Measurements from ENCODE around the gene C14orf132. TPM values are rescaled to one million over a fixed set of nuclear protein-coding genes. Genes with fewer than 3 reads are reported as not detected.

Gene C14orf132
- total and polyA plus RNA-seq, 2 of the 4 experiments (the other 2 are of a cell fraction): 6.3 to 13.5 TPM

DNA sequence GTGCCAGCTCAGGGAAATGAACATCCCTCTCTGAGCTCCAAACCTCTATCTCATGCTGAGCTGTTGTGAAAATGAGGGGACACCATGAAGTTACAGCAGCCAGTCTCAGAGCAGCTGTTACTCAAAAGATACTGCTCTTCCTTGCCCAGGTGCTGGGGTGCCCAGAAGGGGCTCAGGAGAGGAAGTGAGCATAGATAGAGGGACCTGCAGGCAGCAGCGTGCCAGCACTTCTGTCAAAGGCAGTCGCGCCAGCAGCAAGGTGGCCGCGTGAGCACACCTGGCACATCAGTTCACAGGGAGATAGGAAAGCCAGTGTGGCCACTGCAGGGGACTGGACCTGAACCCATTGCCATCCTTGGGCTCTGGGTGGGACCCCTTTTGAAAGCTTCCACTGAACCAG lies 27.8 kb downstream of the C14orf132 start:
- Histone ChIP-seq H3K14ac (replicated peaks; ENCODE audit: low read depth, low read length) (no peak overlapping the region), H3K4me1 (ENCODE audit: control insufficient read depth, insufficient read depth, low read length) (no peaks in the 10 kb centered on the region), H4K8ac (ENCODE audit: low read depth in 2 of 2, low read length in 2 of 2) (no peak overlapping the region), H3K18ac (ENCODE audit: low read depth, low read length) (no peak overlapping the region), H2BK120ac (ENCODE audit: low read depth, low read length) (no peak overlapping the region), H2BK20ac (ENCODE audit: low read depth, low read length) (no peak overlapping the region), H3K4me2 (ENCODE audit: low read depth, low read length) (no peak overlapping the region), H3K4ac (ENCODE audit: low read depth, low read length) (no peak overlapping the region), H4K5ac (ENCODE audit: low read depth, low read length) (no peak overlapping the region), H3K9me1 (ENCODE audit: insufficient read depth, low read length) (peaks cover 18% of the 10 kb centered on the region), H2AFZ (replicated peaks; ENCODE audit: low read length, poor library complexity) (no peak overlapping the region), H4K20me1 (ENCODE audit: insufficient read depth, low read length) (peaks cover 36% of the 10 kb centered on the region), H3K79me1 (ENCODE audit: low read depth in 1 of 2, low read length in 2 of 2) (peaks cover 13 to 51% of the 10 kb centered on the region in 2 experiments), H3K27me3 (ENCODE audit: control insufficient read depth, insufficient read depth, low read length) (no peaks in the 10 kb centered on the region), H2BK5ac (ENCODE audit: low read depth, low read length, poor library complexity, severe bottlenecking) (no peak overlapping the region), H3K56ac (ENCODE audit: extremely low read depth, insufficient read depth, low read length) (no peak overlapping the region), H3K36me3 (ENCODE audit: control insufficient read depth, insufficient read depth, low read length) (peaks cover 14% of the 10 kb centered on the region; the same call in 1 of the 2 replicates), H2AK9ac (replicated peaks; ENCODE audit: low read depth, low read length, poor library complexity) (no peak overlapping the region), H3K4me3 (ENCODE audit: insufficient read depth, low read depth, low read length) (no peak overlapping the region), H2AK5ac (ENCODE audit: low read depth, low read length) (no peak overlapping the region), H3K9me3 (ENCODE audit: control insufficient read depth, insufficient read depth, low read length) (no peaks in the 10 kb centered on the region), H3K9ac (ENCODE audit: low read depth, low read length) (no peak overlapping the region), H4K91ac (ENCODE audit: insufficient read depth, low read depth, low read length) (no peak overlapping the region), H3K23ac (ENCODE audit: low read depth, low read length) (no peak overlapping the region), H3K27ac (ENCODE audit: insufficient read depth, low read length) (no peak overlapping the region), H2BK15ac (ENCODE audit: low read depth, low read length) (no peak overlapping the region)
- ChIA-PET POLR2A (ENCODE audit: unreplicated experiment) (no interaction called here), CTCF (no interaction called here)
- DNase-seq (no peak), ATAC-seq (ENCODE audit: low read depth) (no peak)
- BruUV-seq (replicated peaks): no TSS peak
- dilution Hi-C loops (cut with HindIII; ENCODE audit: low sequenced_read_pairs, unreplicated experiment) (no loop called here), in situ Hi-C loops (cut with MboI; ENCODE audit: low sequenced_read_pairs) (no loop called here), intact Hi-C loops (cut with micrococcal nuclease) (no loop called here)
- no peak for TF ChIP-seq BHLHE40 (IDR thresholded peaks at IDR 0.05; ENCODE audit: low read depth, low read length)
- no peak for TF ChIP-seq RFX5 (IDR thresholded peaks at IDR 0.05; ENCODE audit: low read depth, low read length)
- no peak for TF ChIP-seq MAFK (IDR thresholded peaks at IDR 0.05; ENCODE audit: low read depth, low read length)
- no peak for TF ChIP-seq NFE2L2 (IDR thresholded peaks at IDR 0.05; ENCODE audit: low read depth, low read length)
- TF ChIP-seq POLR2A (IDR thresholded peaks at IDR 0.05; ENCODE audit: low read depth, low read length): no peak
- no peak for TF ChIP-seq RCOR1 (IDR thresholded peaks at IDR 0.05; ENCODE audit: insufficient replicate concordance, low read length)
- no peak for TF ChIP-seq MAZ (IDR thresholded peaks at IDR 0.05; ENCODE audit: borderline replicate concordance, low read depth, low read length)
- no peak for TF ChIP-seq CEBPB (IDR thresholded peaks at IDR 0.05; ENCODE audit: low read depth, low read length)
- WGBS, 2 experiments (ENCODE audit: extremely low coverage in 2 of 2, insufficient read length in 1 of 2): 97% methylated on average over 5 of the region's 5 CpGs; no CpG with 5 or more reads in 1 of the 2 experiments
